ENCODE measurements around the gene CDH23.

Gene CDH23

DNA sequence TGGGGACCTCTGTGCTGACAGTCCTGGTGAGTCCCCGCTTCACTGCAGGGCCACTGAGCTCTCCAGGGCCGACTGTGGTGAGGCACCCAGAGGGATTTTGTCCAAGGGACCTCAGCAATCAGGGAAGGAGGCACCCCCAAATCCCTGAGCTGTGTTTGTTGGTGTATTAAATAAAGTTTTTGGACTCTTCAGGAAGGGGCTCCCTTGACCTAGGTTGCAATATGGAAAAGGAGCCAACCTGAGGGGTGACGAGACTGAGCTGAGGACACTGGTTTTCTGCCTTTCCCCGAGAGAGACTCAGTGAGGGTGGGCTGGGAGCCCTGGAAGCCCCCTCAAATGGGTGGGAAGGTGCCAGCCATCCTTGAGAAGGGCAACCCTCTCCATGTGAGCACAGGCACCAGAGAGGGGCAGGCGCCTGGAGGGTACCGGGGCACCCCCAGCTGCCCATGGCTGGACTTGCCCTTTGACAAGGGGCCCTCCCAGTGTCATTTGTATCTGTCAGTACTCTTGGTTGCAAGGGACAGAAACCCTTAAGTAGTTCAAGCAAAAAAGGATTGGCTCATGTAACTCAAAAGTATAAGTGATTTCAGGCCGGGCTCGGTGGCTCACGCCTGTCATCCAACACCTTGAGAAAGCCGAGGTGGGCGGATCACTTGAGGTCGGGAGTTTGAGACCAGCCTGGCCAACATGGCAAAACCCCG is 250.0 kb downstream of the CDH23 start:
- no peak for DNase-seq

DNA sequence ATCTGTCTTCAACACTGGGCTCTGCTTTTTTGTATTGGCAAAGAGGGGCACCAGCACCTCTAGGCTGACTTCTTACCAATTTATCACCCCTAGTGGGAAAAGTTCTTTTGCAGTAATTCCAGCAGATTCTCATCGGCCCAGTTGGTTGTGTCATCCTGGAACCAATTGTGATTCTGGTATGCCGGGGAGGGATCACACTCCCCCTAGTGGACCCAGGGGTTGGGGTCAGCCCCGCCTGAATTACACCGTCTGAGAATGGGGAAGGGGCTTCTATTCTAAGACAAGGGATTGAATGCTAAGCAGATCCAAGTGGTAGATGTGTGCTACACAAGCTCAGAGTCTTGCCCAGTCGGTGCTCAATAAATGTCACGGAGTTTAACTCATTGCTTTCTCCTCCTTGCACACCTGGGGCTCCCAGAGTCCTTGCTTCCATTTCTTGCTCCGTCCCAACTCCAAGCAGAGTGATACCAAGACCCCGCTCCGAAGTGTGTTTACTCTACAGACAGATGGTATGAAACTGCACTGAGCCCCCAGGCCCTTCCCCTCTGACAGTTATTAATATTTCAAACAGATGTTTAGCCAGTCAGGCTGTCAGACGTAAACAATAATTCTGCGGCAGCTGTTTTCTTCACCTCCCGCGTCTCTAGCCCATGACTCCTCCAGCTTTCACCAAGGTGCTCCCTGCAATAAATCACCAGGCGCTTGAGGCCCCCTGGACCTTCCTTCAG is 251.0 kb downstream of the CDH23 start:
- DNase-seq, result no peak

DNA sequence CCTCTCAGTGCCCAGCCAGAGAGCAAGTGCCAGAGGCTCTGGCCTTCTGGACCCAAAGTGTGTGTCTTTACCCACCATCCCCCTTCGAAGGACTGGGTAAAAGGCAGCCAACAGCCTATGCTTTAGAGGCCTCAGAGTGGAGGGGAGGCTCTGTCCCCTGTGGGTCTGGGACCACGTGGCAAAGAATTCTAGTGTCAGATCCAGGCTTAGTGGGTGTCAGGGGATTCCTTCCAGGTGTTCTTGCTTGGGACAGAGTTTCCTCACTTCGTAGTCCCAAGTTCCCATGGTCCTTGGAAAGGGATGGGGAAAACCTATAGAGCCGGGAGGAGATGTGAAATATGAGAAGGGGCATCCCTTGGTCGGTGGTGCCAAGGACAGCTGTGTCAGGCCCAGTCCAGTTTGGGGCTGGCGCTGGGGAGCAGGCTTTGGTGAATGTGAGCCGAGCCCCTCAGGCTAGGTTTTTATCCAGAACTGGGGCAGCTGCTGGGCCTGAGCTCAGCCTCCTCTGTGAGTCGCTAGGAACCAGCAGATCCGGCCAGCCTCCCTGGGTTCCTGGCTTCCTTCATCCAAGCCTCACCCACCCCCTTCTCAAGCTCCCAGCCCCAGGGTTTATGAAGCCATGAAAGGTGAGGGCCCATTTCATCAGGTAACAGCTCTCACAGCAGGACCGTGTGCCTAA is 251.7 kb downstream of the CDH23 start:
- no peak for DNase-seq

DNA sequence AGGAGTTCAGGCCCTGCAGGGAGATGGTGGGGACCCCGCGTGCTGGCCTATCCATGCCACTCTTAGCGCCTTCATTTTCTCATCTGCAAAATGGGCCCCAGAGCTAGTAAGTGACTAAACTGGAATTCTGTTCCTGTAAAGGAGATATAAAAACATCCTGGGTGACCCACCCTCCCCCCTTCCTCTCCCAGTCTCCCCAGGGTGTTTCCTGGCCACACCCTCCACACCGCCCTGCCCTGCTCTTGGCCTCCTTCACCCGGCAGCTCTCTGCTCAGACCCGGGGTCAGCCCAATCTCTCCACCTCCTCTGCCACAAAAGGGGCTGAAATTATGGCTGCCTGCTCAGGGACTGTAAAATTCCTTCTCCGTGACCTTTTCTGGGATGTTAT is 252.2 kb downstream of the CDH23 start:
- no peak for DNase-seq

DNA sequence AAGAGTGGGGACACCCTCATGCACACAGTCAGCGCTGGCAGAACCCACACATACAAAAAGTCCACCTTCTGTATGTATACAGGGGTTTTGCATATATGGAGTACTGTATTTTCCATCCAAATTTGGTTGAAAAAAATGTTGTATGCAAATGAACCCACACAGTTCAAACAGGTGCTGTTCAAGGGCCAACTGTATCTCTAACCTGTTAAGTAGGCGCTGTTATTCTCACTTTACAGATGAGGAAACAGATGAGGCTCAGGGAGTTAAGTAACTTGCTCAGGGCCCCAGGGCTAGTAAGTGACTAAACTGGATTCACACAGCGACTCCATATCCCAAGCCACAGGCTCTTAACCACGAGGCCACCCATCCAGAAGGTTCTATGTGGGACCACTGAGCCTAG is 252.9 kb downstream of the CDH23 start:
- DNase-seq, result no peak

DNA sequence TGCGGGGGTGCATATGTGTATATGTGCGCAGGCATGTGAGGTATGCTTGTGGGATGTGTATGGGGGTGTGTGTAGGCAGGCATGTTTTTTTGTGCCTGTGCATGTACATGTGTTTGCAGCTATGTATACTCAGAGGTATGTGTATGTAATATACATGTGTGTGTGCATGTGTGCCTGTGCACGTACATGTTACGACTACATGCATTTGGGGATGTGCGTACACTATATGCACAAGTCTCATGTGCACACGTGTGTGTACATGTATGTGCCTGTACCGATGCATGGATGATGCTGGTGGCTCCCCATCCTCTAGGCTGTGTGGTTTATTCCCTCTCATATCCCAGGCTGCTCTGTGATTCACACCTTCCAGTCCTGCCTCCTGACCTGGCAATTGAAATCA is 253.7 kb downstream of the CDH23 start:
- DNase-seq, result no peak

DNA sequence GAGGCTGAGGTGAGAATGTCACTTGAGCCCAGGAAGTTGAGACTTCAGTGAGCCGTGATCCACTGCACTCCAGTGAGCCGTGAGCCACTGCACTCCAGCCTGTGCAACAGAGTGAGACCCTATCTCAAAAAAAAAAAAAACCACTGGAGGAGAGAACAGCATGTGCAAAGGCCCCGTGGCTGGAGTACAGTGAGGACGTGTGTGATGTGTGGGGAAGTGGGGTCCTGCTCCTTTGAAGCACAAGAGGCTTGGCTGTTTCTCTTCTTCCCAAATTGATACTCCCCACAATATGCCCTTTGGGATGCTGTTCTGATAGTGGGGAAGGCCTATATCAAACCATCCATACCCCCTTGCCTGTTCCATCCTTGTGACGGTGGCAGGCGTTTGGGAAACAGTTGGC is 254.7 kb downstream of the CDH23 start:
- no peak for DNase-seq

DNA sequence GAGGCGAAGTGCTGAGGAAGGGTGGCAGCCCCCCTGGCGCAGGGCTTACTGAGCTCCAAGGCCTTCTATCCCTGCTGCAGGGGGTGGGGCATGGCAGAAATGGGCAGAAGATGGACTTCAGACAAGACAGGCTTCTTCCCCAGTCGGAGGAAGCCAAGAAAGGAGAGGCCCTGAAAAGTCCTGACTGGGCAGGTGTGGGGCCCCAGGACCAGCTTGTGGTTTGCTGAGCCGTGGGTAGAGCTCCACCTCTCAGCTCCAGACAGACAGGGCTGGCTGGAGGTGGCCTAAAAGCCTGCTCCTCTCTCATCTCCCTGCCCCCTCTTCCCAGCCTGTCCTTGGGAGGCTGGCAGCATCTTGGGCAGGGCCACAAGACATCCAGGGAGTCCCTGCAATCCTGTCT is 255.2 kb downstream of the CDH23 start:
- DNase-seq, result no peak

DNA sequence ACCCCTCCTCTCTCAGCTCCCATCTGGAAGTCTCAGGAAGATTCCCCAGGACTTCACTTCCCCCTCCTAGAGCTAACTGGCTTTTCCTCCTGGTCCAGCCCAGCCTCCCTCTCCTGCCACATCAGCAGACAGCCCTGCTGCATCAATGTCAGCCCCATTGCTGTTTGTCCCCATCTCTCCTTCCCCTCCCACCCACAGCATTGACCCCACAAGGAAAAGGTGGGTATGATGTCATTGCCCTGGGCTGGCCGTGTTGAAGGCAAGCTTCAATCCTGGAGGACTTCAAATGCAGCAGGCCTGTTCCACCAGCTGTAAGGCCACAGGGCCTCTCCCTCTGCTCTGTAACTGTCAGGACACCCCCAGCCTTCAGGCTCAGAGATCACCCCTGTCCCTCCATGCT is 256.3 kb downstream of the CDH23 start:
- no peak for DNase-seq

DNA sequence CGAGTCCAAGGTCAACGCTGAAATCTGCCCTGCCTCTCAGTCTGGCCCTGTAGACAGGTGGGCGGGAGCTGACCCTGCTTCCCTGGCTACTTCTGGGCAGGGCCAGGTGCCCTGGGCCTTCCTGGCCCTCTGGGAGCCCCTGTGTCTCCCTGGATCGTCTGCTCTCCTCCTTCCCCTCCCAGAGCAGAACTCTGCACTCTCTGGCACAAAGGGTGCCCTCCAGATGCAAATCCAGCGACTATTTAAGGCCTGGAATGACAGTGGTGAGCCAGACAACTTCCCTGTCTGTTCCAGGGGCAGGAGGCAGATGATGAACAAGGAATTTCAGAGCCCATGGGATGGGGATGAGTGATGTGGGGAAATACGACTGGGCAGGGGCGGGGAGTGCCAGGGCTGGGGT is 259.5 kb downstream of the CDH23 start:
- DNase-seq, result no peak

DNA sequence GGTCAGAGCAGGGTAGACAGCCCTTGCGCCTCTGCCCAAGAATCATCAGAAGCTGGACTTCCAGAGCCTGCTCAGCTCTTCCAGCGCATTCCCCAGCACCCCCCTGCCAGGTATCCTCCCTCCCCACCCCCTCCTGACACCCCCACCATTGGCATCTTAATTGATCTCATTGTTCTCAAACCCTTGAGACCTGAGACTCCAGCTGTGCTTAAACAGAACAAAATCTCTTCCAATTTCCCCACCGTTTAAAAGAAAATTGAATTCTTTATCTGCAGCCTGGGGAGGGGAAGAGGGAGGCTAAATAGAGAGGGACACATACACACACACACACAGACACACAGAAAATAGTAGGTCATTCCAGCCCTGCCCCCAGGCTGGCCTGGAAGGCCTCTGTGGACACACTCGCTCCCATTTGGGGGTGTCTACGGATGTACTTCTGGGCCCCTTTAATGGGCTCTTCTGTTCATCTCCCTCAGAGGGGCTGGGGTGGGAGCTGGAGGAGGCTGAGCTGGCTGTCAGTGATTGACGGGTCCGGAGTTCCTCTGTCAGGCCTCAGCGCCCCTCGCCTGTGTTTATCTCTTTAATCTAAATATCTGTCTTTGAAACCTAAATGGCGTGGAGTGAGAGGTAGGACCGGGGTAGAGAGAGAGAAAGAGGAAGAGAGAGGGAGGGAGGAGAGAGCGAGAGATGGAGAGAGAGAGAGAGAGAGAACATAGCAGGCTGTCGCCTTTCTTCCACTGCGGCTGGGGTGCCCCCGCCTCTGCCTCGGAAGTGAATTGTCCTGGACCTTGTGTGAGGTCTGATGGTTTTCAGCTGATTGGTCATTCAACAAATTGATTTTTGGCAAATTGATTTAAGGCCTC is 261.1 kb downstream of the CDH23 start:
- DNase-seq, result no peak

DNA sequence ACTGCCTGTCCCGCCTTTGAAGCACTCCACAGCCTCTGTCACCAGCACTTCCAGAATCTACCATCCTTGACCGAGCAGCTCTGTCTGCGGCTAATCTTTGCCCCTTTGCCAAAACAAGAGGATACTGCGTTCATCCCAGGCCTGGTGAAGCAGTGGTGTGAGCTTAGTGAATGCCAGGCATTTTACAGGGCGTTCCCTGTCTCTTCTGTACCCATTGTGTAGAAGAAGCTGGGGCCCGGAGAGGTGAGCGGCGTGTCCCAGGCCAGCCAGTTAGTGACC is 261.7 kb downstream of the CDH23 start:
- no peak for DNase-seq

DNA sequence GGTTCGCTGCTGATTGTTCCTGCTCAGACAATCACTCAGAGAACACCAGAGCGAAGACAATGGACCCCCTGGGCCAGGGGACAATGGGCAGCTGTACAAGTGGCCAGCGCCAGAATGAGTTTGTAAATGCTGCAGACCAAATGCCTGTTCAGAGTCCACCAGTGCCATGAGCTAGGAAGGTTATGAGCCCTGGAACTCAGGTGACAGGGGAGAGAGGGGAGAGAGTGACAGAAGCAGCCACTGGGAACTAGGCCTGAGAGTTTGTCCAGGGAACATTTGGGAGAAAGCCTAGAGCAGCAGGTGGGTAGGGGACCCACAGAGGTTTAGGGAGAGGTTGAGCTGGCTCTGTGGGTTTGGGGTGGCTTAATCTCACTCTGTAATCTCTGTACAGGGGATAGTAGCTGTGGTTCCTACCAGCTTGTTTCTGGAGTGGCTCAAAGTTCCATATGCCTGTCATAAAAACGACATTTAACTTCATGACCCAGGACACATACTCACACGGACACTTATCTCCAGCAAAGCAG is 262.5 kb downstream of the CDH23 start:
- no peak for DNase-seq

DNA sequence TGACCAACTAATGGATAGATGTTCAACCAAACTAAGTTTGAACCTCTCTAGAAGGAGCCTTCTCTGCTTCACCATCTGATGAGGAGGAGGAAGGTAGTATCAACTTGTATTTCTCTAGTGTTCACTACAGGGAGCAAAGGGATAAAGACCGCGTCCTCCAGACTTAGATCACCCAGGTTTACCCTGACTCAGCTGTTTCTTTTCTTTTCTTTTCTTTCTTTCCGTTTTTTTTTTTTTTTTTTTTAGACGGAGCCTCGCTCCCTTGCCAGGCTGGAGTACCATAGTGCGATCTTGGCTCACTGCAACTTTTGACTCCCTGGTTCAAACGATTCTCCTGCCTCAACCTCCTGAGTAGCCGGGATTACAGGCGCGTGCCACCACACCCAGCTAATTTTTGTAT is 263.0 kb downstream of the CDH23 start:
- DNase-seq, result no peak

DNA sequence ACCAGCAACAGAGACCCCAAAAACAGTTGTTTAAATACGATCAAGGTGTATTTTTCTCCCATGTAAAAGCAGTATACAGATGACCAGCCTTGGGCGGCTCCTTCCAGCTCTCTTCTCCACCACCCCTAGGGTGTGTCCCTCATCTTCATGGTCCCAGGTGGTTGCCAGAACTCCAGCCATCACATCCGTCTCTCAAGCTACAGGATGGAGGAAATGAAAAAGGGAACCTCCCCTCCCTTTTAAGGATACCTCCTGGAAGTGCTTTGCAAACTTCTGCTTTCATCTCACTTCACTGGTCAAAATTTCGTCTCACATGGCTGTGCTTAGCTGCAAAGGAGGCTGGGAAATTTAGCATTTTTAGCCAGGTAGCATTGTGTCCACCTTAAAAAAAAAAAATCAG is 263.6 kb downstream of the CDH23 start:
- DNase-seq, result no peak

DNA sequence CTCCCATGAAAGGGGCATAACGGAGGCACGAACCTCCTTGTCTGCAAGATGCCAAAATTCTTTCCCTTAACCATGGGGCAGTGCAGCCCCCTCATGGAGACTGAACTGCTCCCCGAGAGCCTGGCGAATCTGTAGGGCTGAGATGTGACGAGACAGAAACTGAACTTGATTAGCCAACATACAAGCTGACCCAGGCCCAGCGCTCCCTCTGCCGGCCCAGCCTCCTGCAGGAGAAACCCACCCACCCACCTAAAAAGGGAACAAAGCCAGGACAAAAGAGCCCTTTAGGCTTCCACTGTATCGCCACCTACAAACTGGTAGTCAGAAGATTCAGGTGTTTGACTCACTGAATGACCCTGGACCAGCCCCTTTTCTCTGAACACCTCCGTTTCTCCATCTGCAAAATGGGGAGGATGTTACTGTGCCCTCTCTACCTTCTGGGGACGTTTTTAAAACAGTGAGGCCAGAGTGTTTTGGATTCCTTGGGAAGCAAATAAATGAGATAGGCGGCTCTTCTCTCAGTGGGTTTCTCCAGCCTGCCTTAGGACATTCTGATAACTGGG is 264.4 kb downstream of the CDH23 start:
- no peak for DNase-seq

DNA sequence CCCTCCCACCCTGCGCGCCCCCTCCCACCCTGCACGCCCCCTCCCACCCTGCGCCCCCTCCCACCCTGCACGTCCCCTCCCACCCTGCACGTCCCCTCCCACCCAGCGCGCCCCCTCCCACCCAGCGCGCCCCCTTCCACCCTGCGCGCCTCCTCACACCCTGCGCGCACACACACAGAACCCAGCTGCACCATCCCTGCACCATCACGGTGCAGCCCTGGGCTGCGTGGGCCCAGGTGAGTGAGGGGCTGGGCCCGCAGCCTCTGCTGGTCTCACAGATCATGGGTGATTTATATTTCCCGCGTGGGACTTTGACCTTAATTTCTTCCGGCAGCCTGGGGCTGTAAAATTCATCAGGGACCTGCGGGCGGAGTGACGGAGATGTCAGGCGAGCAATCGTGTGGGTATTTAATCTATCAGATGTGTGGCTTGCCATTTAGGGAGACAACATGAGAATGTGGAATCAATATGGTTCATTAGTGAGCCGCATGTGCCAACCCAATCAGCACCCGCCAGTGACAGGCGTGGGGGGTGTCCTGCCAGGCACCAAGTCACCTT is 265.1 kb downstream of the CDH23 start:
- DNase-seq, result no peak

DNA sequence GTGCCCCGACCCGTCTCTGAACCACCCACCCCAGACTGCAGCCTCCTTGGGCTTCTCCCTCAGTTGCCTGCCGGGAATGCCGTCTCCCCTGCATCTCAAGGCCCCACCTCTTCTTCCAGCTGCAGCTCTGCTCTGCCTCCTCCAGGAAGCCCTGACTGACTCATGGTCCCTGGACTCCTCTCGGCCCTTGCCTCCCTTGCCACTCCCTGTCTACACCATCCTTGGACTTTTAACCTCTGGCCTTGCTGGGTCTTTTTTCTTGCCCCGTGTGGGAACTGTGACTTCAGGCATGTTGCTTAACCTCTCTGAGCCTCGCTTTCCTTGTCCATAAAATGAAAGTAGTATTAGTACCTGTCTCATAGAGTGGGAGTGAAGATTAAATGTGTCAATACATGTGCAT is 266.6 kb downstream of the CDH23 start:
- DNase-seq, result no peak

DNA sequence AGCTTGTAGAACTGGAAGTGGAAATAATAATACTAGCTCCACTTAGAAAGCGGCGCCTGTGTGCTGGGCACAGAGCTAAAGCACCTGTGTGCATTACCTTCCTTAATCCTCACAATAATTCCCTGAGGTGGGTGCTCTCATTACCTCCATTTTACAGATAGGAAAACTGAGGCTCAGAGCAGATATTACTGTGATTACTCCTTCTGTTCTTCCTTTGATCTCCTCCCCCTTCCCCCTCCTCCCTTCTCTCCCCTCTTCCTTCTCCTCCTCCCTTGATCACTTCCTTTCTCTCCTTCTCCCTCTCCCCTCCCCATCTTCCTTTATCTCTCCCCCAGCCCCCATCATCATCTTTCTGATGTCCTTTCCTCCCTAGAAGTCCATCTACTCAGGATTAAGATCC is 267.9 kb downstream of the CDH23 start:
- DNase-seq, result no peak

DNA sequence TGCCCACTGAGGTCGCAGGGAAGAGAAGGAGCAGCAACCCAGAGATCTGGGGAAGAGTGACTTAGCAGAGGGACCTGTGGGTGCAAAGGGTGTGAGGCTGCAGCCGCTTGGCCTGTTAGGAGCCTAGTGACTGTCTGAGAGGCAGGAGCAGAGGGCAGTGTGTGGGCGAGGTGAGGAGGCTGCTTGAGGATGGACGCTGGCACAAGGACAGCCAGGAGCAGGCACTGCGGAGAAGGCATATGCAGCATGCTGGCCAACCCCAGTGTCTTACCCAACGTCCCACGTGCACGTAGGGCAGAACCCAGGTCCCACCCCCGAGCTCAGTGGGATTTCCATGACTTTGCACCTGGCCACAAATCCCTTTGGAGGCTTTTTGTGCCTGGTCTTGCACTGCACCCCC is 268.7 kb downstream of the CDH23 start:
- no peak for DNase-seq

DNA sequence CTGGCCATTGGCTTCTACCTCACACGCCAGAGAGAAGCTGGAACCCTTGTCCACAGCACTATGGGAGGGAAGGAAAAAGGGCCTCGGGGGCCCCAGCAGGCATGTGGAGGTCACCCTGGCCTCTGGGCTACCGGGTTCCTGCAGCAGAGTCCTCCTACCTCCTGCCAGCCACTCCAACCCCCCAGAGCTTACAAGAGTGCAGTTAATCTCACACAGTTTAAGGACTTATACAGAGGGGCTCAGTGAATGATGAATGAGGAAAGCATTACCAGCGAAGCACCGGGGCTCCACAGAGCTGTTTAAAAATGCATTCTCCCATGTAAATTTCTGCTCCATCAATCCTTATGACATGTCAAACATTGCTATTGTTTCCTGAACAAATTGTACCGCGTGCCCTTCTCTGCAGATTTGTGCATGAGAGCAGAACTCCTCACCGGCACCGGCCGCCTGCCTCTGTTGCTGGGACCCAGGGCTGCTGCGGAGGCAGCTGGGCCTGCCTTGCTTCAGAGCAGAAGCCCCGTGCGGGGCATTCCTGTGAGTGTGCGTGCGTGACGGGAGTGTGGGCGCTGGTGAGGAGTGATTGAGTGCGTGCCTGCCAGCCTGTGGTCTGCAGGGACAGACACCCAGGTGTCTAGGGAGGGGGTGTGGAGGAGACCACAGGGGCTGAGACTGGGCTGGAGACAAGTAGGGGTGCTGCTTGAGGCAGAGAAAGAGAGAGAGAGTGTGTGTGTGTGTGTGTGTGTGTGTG is 270.1 kb downstream of the CDH23 start:
- DNase-seq, result no peak

DNA sequence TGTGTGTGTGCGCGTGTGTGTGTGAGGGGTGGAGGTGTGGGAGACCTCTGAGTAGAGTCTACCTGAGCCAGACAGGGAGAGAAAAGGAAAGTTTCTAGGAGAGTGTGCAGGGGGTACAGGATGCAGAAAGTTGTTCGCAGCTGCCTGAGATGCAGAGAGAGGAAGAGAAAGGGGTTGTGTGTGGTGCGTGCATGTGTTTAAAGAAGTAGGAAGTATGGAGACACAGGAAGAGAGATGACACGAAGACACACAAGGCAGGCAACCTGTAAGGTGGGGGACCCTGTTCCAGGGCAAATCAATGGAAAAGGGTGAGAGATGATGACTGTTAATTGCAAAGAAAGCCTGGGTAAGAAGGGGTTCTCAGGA is 270.6 kb downstream of the CDH23 start:
- no peak for DNase-seq
